NT2/D1 (cell line): Measurements from ENCODE around the gene MAP7D3.

Experiments
- SUZ12 ChIP-seq: IDR thresholded peaks from 2 replicates; pipeline ENCODE4 v1.6.1; 2011; ENCODE audit not compliant: insufficient read length, insufficient read depth; ENCODE audit errors: extremely low read depth
- YY1 ChIP-seq: IDR thresholded peaks from 2 replicates; pipeline ENCODE4 v1.6.1; 2011; ENCODE audit not compliant: insufficient read length, insufficient read depth
- ZNF274 ChIP-seq: IDR thresholded peaks from 2 replicates; pipeline ENCODE4 v1.6.1; 2011; ENCODE audit warnings: mild to moderate bottlenecking, low read depth, low read length

GRCh38 chrX:136261321-136261720 is 10.1 kb upstream of the MAP7D3 start:
- TF ChIP-seq YY1 (no peak), ZNF274 (no peak), SUZ12 (no peak)
